ENCODE data around the gene SUV39H2.
"Not testable (repeated sequence)": the region's sequence is repeated elsewhere in the genome, so short reads cannot be mapped to it uniquely, and the experiment has no call there.

SUV39H2 gene

DNA sequence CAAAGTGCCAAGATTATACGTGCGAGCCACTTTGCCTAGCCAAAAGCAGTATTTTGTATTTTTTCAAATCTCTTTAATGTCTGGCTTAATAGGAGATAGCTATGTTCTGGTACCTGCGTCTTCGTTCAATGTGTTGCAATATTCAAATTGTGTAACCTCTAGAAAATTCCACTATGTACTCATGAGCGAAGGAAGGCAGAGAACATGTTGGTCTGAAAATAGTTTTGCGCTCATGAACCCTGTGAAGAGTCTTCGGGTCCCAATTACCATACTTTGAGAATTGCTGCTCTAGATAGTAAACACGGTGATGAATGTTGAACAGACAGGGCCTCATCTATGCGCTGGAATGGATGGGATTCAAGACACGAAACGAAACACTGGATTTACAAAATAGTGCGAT lies 2.7 kb upstream of the SUV39H2 start:
- no peak for DNase-seq (ENCODE audit: low read depth in 2 of 3, low spot score in 2 of 3)

DNA sequence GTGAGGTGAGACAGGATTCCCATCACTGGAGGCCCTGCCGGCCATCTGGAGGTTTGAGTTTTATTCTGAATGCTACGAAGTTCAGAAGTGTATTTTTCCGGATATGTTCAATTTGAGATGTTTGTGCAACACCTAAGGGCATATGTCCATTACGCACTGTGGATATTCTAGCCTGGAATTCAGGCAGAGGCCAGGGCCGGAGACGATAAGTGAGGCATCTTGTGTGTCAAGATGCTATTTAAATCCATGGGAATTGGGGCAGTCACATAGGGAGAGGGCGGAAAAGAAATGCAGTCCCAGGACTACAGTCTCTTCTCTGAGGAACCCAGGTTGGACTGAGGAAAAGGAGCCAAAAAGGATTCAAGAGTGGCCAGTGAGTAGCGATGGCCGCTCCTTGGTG lies 1.9 kb upstream of the SUV39H2 start:
- DNase-seq (ENCODE audit: low read depth in 2 of 3, low spot score in 2 of 3): no peak

DNA sequence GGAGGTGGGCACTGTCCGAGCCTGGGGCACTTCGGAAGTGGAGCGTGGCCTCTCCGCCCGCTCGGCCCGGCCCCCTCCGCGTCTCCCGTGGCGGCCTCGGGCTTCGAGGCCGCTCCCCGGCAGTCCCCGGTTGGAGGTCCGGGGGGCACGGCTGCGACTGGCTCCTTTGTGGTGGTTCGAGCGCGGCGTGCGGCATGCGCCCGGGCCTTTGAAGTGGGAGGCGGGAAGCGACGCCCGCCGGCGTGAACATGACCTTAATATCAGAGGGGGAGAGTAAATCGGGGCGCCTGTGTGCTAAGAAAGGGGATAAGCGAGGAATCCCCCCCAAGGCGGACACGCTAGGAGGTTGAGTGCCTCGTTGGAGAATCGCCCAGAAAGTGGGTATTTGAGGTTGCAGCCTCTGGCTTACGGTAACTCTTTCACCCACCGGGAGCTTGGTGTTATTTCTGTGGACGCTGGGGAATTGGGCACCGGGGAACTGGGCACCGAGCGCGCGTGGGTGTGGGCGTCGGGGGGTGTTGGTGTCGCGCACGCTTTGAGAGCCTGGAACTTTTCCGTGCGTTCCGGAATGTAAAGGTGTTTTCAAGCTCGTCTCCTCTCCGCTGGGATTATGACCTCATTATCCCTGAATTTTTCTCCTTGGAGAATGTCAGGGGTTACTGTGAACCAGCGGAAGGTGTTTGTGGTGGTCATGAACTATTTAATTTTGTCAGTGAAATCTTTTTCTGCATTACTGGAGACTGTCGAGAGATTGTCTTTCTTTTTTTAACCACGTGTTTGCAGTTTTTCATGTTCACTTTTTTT lies 660 bp downstream of the SUV39H2 start:
- DNase-seq (ENCODE audit: low read depth in 2 of 3, low spot score in 2 of 3): peak; percentile 5 to 33 (median 23)

DNA sequence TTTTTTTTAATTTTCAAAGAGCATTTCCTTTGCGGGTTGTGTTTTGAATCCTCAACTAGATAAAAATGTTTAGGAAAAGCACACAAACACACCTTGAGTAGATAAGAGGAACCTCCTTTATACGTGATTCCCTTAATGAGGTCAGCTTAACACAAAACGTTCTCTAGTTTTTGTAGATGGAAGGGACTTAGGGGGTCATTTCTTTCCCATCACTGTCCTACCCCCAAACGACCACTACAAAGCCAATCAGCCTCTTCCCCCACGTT lies 1.2 kb downstream of the SUV39H2 start:
- DNase-seq (ENCODE audit: low read depth in 2 of 3, low spot score in 2 of 3): no peak

DNA sequence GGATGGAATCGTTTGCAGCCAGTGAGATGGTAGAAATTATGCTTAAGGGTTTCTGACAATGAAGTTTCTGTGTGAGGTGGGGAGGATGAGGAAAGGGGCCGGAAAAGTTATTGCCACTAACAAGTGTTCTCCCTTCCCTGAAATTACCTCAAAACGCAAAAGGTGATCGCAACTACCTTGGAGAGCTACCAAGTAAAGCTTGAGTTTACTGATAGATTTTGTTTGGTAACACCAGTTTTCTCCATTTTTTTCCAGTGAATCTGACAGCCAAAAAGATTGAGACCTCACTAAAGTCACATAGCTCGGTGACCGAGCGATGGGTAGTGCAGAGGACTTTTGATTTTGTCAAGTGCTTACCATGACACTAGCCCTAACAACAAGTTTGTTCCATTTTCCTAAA lies 1.6 kb downstream of the SUV39H2 start:
- DNase-seq (ENCODE audit: low read depth in 2 of 3, low spot score in 2 of 3): no peak

DNA sequence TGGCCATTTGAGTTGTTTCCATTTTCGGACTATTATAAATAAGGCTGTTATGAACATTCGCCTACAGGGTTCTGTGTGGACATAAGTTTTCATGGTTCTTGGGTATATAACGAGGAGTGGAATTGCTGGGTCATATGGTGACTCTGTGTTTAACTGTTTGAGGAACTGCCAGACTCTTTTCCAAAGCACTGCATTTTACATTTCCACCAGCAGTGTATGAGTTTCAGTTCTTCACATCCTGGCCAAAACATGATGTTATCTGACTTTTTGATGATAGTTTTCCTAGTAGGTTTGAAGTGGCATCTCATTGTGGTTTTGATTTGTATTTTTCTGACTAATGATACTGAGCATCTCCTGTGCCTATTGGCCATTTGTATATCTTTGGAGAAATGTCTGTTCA lies 5.4 kb downstream of the SUV39H2 start:
- DNase-seq (ENCODE audit: low read depth in 2 of 3, low spot score in 2 of 3): no peak

DNA sequence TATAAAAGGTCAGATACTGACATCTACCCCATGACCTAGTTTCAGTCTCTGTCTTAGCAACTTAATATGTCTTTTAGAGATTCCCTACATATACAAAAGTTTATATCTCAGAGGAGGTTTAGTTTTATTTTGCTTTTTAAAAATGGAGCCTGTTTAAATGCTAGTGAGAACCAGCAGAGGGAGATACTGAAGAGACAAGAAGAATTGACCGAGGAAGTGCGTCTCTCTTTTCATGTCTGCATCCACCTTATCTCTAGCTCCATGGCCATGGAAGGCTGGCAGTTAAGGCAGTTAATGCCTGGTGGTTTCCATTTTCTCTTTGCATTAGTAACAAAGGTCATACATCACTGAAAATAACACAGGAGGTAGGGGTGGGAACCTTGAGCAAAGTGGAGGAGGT lies 10.7 kb downstream of the SUV39H2 start:
- no peak for DNase-seq (ENCODE audit: low read depth in 2 of 3, low spot score in 2 of 3)

DNA sequence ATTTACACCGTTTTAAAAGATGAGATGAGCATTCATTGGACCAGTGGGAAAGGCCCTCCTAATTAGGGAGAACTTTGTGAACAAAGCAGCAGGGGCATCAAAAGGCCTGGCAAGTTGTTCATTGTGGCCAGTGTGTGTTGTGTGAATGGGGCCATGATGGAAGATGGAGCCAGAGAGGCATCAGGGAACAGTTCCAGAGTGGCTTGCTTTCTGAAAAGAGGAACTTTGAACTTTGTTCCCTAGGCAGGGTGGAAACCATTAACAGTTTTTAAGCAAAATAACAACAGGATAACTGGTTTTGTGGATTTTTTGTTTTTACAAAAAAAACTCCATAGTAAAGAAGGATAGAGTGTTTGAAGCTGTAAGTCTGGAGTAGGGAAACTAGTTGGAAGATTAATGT lies 12.5 kb downstream of the SUV39H2 start:
- no peak for DNase-seq (ENCODE audit: low read depth in 2 of 3, low spot score in 2 of 3)

DNA sequence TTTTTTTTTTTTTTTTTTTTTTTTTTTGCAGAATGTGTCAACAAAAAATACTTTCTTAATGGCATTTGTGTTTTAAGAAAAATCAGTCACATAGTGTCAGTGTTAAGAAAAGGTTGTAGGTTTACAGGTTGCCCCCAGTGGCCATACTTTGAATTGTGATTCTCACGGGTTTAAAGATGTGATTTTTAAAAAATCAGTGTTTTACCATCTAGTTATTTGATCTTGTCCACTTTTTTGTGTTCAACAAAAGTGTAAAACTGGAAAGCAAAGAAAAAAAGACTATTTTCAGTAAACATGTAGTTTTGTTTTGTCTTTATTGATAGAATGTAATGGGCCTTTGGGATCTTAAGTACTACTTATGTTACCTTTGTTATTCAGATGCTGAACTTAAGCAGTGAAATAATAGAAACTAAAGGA lies 25.7 kb downstream of the SUV39H2 start:
- DNase-seq (ENCODE audit: low read depth in 2 of 3, low spot score in 2 of 3): no peak

DNA sequence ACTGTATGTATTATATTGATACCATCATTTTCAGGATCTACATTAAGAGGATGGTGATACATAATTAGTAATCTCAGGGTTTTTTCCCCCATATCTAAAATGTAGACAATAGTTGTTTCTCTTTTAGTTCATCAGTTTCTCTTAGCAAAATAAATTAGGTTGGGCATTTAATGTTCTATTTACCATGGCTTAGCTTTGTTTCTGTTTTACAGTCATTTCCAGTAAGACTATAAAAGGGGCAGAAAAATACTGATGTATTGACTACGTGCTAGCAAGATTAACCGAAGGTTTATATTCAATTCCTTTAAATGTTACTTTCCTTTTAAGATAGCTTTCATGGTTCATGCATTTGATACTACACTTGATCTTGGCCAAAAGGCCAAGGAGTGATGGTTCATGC lies 26.2 kb downstream of the SUV39H2 start:
- no peak for DNase-seq (ENCODE audit: low read depth in 2 of 3, low spot score in 2 of 3)

DNA sequence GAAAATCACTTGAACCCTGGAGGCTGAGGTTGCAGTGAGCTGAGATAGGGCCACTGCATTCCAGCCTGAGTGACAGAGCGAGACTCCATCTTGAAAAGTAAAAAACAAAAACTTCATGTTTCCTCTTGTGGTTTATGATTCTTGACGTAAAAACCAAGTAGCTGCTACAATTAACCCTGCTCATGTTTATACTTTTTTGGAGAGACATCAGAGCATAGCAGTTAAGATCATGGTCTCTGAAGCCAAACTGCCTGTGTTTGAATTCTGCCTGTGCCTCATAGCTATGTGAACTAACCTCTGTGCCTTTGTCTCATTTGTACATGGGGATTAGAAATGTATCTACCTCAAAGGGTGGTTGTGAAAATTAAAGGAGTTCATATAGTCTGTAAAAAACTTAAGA lies 27.2 kb downstream of the SUV39H2 start:
- no peak for DNase-seq (ENCODE audit: low read depth in 2 of 3, low spot score in 2 of 3)

DNA sequence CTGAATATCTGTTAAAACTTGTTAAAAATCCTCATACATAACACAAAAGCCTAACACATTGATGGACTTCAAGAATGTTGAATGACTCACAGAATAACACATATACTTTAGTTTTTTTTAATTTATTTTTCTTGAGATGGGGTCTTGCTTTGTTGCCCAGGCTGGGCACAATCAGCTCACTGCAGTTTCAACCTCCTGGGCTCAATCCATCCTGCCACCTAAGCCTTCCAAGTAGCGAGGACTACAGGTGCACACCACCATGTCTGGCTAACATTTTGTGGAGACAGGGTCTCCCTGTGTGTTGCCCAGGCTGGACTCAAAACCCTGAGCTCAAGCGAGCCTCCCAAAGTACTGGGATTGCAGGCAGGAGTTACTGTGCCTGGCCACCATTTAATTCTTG lies 28.1 kb downstream of the SUV39H2 start:
- DNase-seq (ENCODE audit: low read depth in 2 of 3, low spot score in 2 of 3): no peak

DNA sequence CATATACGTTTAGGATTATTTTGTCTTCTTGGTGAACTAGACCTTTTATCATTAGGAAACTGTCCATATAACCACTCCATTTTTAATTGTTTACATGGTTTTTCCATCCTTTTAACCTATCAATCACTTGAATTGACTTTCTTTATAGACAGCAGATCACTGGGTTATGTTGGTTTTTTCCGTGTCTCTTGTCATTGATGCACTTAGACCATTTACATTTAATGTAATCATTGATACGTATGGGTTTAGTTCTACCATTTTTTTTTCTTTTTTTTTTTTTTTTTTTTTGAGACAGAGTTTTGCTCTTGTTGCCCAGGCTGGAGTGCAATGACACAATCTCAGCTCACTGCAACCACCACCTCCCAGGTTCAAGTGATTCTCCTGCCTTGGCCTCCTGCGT lies 28.9 kb downstream of the SUV39H2 start:
- DNase-seq (ENCODE audit: low read depth in 2 of 3, low spot score in 2 of 3): not testable (repeated sequence)

DNA sequence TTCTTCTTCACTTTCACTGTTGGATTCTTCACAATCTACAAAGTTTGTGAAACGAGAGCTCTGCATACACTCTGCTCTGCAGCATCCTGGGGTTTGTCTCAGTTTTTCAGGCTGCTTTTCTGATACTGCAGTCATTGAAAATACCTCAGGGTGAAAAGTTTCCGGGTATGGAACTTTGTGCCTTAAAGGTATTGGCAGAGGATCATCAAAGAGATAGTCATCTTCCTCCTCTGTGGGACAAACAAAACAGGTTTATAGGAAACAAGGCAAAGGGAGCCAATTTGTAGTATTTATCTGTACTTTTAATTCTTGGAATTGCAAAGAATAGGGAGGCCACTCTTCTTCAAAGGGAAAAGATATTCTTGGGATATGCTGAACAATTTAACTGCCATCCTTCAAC lies 30.4 kb downstream of the SUV39H2 start:
- no peak for DNase-seq (ENCODE audit: low read depth in 2 of 3, low spot score in 2 of 3)

DNA sequence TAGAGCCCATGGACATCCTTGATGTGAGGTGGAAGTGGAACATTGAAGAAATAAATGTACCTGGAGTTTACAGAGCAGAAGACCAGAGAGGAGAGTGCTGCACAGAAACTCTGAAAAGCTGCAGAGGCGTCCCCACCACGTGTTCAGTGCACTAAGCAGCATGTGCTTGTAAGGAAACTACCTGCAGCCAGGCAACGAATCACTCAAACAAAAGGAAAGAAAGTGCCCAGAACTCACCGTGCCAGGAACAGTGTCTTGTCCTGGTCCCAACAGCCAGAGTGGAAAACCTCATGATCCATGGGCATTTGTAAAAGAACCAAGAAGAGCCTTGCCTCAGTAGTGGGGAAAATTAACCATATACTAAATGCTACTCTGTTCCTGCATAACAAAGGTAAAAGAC lies 32.3 kb downstream of the SUV39H2 start:
- no peak for DNase-seq (ENCODE audit: low read depth in 2 of 3, low spot score in 2 of 3)

DNA sequence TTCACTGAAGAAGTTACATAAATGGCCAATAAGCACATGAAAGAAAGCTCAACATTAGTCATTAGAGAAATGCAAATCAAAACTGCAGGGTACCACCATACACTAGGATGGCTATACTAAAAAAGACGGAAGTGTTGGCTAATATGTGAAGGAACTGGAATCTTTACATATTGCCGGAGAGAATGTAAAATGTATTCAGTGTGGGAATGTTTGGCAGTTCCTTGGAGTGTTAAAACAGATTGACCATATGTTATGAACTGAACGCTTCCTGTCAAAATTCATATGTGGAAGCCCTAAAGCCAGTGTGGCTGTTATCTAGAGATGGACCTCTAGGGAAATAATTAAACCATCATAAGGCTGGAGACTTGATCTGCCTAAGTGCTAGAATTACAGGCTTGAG lies 33.1 kb downstream of the SUV39H2 start:
- DNase-seq (ENCODE audit: low read depth in 2 of 3, low spot score in 2 of 3): no peak

DNA sequence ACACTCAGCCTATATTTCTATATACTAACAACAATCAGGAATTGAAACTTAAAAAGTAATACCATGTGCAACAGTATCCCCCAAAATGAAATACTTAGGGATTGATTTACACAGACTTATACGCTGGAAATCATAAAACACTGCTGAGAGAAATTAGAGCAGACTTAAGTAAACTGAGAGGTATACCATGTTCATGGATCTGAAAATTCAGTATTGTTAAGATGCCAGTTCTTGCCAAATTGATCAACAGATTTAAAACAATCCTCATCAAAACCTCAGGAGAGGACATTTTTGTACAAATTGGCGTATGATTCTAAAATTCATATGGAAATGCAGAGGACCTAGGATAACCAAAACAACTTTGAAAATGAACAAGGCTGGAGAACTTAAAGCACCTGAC lies 37.9 kb downstream of the SUV39H2 start:
- no peak for DNase-seq (ENCODE audit: low read depth in 2 of 3, low spot score in 2 of 3)

DNA sequence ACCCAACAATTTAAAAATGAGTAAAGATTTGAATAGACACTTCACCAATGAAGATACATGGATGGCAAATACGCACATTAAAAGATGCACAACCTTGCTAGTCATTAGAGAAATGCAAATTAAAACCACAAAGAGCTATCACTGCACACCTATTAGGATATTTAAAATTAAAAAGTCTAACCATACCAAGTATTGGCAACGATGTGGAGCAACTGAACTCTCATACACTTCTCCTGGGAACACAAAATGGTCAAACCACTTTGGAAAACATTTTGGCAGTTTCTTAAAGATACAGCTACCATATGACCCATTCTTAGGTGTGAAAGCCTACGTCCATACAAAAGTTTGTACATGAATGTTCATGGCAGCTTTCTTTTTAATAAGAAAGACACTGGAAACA lies 39.2 kb downstream of the SUV39H2 start:
- DNase-seq (ENCODE audit: low read depth in 2 of 3, low spot score in 2 of 3): no peak

DNA sequence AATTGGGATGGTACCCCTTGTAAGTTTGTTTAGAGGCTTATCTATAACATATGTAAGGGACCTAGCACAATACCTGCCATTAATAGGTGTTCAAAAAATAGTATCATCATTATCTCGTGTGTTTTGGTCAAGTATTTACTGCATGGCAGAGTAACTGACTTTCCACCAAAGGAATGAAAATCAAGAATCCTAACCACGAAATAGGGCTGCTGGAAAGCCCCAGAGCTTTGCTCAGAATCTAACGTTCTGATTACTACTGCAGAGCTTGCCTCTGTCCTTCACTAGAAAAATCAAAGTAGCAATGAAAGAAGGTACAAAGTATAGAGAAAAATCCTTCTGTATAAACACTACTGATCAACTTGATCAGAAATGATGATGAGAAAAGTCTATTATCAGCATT lies 40.3 kb downstream of the SUV39H2 start:
- DNase-seq (ENCODE audit: low read depth in 2 of 3, low spot score in 2 of 3): no peak

DNA sequence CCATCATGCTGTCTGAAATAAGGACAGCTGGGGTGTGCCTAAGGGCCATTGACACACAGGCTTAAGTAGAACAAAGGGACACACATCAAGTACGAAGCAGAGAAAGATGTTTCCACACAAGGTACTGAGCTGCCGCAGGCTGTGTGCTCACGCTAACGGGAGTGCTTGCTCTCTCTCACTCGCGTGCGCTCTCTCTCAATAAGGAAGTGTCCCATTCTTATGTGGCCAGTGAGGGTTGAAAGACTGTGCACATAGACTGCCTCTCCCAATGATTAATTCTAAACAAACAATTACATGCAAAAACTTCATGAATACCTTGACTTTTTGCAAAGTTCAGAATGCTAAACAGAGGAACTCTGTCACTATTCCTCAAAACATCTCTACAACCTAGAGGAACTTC lies 45.3 kb downstream of the SUV39H2 start:
- DNase-seq (ENCODE audit: low read depth in 2 of 3, low spot score in 2 of 3): no peak

DNA sequence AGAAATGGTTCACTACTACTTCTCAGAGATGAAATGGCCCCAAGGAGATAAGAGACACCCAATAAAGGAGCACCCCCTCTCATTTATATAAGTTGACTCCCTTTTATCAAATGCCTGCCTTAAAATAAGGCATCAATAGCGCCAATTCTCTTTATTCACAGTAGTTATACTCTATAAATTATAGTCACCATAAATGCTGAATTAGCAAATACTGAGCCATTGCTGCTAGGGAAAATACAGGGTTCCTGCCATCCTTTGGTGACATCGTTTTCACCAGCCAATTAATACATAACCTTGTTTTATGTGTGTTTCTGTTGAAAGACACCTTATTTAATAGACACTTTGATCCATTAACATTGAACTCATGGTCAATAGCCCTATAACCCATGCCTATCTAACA lies 46.6 kb downstream of the SUV39H2 start:
- DNase-seq (ENCODE audit: low read depth in 2 of 3, low spot score in 2 of 3): no peak

DNA sequence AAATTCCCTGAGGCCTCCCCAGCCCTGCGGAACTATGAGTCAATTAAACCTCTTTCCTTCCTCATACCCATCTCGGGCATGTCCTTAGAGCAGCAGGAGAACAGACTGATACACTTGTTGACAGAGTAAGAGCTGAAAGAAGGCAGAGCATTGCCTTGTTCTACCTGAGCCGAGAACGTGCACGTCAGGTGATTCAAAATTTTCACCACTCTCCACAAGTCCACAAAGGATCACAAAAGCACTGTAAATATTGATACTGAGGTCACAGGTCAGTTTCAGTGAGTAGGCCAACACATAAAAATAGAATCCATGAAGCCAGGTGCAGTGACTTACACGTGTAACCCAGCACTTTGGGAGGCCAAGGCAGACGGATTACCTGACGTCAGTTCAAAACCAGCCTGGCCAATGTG lies 47.4 kb downstream of the SUV39H2 start:
- no peak for DNase-seq (ENCODE audit: low read depth in 2 of 3, low spot score in 2 of 3)

DNA sequence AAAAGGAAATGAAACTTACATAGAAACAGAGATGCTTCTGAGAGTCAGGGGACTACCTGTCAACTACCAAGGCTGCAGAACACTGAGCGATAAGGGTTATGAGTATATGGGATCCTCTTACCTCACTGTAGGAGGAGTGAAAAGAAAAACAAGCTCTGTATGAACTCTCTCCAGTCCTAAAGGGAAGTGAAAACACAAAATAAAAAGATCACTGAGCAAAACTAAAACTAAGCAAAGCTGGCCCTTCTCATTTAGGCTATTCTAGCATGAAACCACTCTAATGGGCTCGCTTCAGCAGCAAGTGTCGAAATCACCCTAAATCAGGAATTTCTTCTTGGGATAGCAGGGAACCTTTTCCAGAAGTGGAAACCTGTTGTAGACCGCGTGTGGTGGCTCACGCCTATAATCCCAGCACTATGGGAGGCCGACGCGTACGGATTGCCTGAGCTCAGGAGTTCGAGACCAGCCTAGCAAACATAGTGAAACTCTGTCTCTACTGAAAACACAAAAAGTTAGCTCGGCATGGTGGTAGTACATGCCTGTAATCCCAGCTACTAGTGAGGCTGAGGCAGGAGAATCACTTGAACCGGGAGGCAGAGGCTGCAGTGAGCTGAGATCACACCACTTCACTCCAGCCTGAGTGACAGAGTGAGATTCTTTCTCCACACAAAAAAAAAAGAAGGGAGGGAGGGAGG lies 48.2 kb downstream of the SUV39H2 start:
- DNase-seq (ENCODE audit: low read depth in 2 of 3, low spot score in 2 of 3): no peak

Measured in activated CD8-positive, alpha-beta memory T cell treated with anti-CD3 and anti-CD28 coated beads for 48 hours (primary cell).